ENCODE measurements around the gene CILP2.

DNA sequence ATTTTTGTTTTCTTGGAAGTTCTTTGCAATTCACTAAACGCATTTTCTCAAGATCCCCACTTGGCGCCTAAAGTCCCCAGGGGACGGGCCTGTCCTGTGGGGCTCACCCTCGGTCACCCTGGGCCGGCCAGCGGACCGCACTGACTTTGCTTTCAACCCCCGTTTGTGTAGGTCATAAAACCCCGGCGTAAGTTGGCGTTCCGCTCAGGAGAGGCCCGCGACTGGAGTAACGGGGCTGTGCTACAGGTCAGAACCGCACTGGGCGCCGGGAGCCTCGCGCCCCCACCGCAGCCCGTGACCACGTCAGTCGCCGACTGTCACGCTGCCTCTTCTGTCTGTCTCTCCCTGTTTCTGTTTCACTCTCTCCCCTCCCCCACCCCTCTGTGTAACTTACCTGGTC is 36.3 kb upstream of the CILP2 start:
- TF ChIP-seq EZH2 (IDR thresholded peaks at IDR 0.05) = no peak
- no peak for TF ChIP-seq POLR2AphosphoS5 (IDR thresholded peaks at IDR 0.05; ENCODE audit: borderline replicate concordance, low read depth, low read length)
- no peak for TF ChIP-seq FOXP2 (optimal IDR thresholded peaks at IDR 0.05; ENCODE audit: control extremely low read depth, extremely low read length, insufficient read depth)
